ENCODE measurements around the gene STARD10.
A peak's percentile ranks its signal among the peaks of the same experiment; 100 is the strongest.

Gene STARD10

GRCh38 chr11:72723508-72723907, 70.3 kb downstream of the STARD10 start:
- no peak for DNase-seq

- peak; percentile 89 to 91 for DNase-seq
Observed at GRCh38 chr11:72722050-72722748, 71.6 kb downstream of the STARD10 start.

- peak; percentile 52 to 60 for DNase-seq
Observed at GRCh38 chr11:72721689-72722049, 72.2 kb downstream of the STARD10 start.

- no peak for DNase-seq
Observed at GRCh38 chr11:72721276-72721675, 72.6 kb downstream of the STARD10 start.

GRCh38 chr11:72720784-72721183, 73.1 kb downstream of the STARD10 start:
- no peak for DNase-seq

GRCh38 chr11:72720047-72720446, 73.8 kb downstream of the STARD10 start:
- DNase-seq = no peak

- no peak for DNase-seq
Observed at GRCh38 chr11:72719551-72719950, 74.3 kb downstream of the STARD10 start.

- DNase-seq = no peak
Observed at GRCh38 chr11:72719144-72719543, 74.7 kb downstream of the STARD10 start.

GRCh38 chr11:72718101-72718501, 75.7 kb downstream of the STARD10 start:
- no peak for DNase-seq

GRCh38 chr11:72716788-72717435, 76.9 kb downstream of the STARD10 start:
- no peak for DNase-seq

GRCh38 chr11:72716290-72716689, 77.6 kb downstream of the STARD10 start:
- DNase-seq = no peak

- DNase-seq = no peak
Observed at GRCh38 chr11:72712841-72713240, 81.0 kb downstream of the STARD10 start.

- DNase-seq = no peak
Observed at GRCh38 chr11:72712168-72712751, 81.6 kb downstream of the STARD10 start.

- DNase-seq = no peak
Observed at GRCh38 chr11:72711141-72711540, 82.7 kb downstream of the STARD10 start.

GRCh38 chr11:72710278-72710677, 83.6 kb downstream of the STARD10 start:
- no peak for DNase-seq

- no peak for DNase-seq
Observed at GRCh38 chr11:72709478-72710238, 84.2 kb downstream of the STARD10 start.

GRCh38 chr11:72707032-72707431, 86.8 kb downstream of the STARD10 start:
- no peak for DNase-seq

- DNase-seq = no peak
Observed at GRCh38 chr11:72706579-72706978, 87.3 kb downstream of the STARD10 start.

GRCh38 chr11:72705442-72706365, 88.1 kb downstream of the STARD10 start:
- no peak for DNase-seq

GRCh38 chr11:72704783-72705265, 89.0 kb downstream of the STARD10 start:
- no peak for DNase-seq

All from activated T-cell treated with anti-CD3 and anti-CD28 coated beads, Interleukin-2, amount 50 U/mL, for 48 hours (primary cell).